Peyer's patch (tissue), 4 donors: ENCODE data around the gene GMPPB.

Source experiments
- POLR2A ChIP-seq, 2 donors: fragments of 450-650 bp; IDR thresholded peaks; one replicate each; pipeline ENCODE4 v1.5.1; 2017; ENCODE audit warnings: antibody characterized with exemption in 2 of 2, mild to moderate bottlenecking in 2 of 2, moderate library complexity in 2 of 2
- TF ChIP-seq, protein P1 (sequence below), 6 experiments: fragments of 450-650 bp in 4 of 6; fragments of 200-600 bp in 2 of 6; sonication (generic) in 1 of 6; IDR thresholded peaks; one replicate each; pipeline ENCODE4 v1.5.1; 2017 to 2019; ENCODE audit warnings: antibody characterized with exemption in 6 of 6, mild to moderate bottlenecking in 3 of 6, moderate library complexity in 1 of 6

DNA sequence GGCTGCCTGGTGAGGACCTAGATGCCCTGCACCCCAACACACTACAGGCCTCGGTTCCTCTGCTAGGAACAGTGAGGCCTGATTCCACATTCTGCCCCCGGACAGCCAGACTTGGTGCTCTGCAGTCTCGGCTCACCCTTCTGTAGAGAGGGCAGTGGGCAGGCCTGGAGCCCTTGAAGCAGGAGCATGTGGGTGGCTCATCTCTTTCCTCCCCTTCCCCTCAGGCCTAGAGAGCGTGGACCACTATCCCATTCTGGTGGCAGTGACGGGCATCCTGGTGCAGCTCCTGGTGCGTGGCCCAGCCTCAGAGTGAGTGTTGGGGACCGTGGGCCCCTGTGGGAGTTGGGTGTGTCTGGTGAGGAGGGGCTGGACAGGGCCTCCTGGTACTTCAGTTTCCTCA is 7.6 kb downstream of the GMPPB start:
- TF ChIP-seq, protein P1, sequence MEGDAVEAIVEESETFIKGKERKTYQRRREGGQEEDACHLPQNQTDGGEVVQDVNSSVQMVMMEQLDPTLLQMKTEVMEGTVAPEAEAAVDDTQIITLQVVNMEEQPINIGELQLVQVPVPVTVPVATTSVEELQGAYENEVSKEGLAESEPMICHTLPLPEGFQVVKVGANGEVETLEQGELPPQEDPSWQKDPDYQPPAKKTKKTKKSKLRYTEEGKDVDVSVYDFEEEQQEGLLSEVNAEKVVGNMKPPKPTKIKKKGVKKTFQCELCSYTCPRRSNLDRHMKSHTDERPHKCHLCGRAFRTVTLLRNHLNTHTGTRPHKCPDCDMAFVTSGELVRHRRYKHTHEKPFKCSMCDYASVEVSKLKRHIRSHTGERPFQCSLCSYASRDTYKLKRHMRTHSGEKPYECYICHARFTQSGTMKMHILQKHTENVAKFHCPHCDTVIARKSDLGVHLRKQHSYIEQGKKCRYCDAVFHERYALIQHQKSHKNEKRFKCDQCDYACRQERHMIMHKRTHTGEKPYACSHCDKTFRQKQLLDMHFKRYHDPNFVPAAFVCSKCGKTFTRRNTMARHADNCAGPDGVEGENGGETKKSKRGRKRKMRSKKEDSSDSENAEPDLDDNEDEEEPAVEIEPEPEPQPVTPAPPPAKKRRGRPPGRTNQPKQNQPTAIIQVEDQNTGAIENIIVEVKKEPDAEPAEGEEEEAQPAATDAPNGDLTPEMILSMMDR (IDR thresholded peaks at IDR 0.05) = no peak
- no peak for TF ChIP-seq POLR2A (IDR thresholded peaks at IDR 0.05)
